Fibroblast of gingiva (primary cell): ENCODE measurements around the gene TMEM129.

ENCODE experiments used
- DNase-seq: peaks from one replicate; pipeline ENCODE4 v3.0.0-alpha.2; 2011; ENCODE audit warnings: low read depth

TMEM129 gene

DNA sequence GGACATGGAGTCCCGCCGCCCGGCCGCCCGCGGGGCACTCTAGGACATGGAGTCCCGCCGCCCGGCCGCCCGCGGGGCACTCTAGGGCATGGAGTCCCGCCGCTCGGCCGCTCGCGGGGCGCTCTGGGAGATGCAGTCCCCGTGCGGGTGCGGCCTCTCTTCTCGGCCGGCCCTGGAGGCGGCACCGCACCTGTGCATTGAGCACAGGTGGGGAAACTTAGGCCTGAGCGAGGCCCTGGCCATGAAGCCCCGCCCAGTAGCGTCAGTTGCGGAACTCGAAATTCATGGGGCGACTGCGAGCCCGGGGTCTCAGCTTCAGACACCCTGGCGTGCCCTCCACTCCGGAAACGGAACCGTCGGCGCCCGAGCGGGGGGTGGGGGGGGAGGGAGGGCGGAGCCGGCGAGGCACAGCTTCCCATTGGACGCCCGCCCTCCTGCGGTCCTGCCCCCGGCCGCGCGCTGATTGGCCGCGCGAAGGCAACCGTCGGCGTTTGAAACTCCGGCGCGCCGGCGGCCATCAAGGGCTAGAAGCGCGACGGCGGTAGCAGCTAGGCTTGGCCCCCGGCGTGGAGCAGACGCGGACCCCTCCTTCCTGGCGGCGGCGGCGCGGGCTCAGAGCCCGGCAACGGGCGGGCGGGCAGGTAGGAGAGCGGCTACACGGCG is at the start of gene TMEM129, which contains the start of gene TACC3:
TSS of gene TMEM129 (minus strand) at position 321 of the 663 bp plus-strand sequence. CDS start 486 bp downstream, outside the sequence.
TSS of gene TACC3 (plus strand) at position 519 of the 663 bp plus-strand sequence. CDS start 1,901 bp downstream, outside the sequence.
- peak; percentile 93 for DNase-seq

- no peak for DNase-seq
These were observed 49.7 kb upstream of the TMEM129 start for GRCh38 chr4:1770791-1771231.

GRCh38 chr4:1770245-1770644 is 49.1 kb upstream of the TMEM129 start:
- DNase-seq = no peak

DNA sequence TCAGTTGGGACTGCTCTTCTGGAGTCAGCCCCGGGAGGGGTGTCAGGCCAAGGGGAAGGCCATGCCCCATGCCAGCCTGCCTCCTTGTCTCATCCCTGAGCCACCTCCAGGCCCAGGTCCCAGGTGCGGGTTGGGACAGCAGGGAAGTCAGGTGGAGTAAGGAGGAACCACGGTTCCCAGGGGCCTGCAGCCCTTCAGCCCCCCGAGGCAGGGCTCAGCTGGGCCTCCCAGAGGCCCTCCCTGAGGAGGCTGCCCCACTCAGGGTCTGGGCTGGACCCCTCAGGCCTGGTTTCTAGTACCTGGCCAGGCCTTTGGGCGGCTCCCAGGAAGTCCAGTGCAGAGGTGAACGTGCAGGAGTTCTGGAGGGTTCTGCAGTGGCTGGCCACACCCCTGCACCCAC is 48.6 kb upstream of the TMEM129 start:
- no peak for DNase-seq

DNA sequence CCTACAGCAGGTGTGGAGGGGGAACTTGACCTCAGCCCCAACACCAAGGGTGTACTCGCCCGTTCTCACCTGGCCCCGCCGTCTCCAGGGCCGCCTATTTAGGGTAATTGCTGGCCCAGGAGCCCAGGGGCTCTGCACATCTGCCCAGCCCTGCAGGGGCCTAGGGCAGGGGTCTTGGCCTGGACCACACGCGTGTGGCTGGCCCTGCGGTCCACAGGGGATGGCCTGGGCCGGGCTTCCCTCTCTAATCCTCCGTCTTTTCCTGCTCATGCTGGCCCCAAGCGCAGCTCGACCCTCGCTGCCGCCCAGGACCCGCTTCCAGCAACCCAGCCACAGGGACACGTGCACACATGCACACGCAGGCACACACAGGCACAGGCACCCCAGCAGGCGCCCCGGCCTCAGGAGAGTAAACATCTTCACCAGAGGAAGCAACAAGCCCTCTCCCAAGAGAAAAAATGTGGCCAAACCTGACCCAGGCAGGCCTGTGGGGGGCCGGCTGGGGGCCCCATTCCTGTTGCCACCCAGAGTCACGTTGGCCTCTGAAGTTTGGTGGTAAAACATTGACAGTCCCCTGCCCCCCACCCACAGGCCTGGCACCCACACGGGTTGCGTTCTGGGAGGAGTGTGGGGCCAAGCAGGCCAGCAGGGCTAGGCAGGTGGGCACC is 47.4 kb upstream of the TMEM129 start:
- no peak for DNase-seq

- DNase-seq = peak; percentile 15
These were observed 46.7 kb upstream of the TMEM129 start for GRCh38 chr4:1767770-1768366.

DNA sequence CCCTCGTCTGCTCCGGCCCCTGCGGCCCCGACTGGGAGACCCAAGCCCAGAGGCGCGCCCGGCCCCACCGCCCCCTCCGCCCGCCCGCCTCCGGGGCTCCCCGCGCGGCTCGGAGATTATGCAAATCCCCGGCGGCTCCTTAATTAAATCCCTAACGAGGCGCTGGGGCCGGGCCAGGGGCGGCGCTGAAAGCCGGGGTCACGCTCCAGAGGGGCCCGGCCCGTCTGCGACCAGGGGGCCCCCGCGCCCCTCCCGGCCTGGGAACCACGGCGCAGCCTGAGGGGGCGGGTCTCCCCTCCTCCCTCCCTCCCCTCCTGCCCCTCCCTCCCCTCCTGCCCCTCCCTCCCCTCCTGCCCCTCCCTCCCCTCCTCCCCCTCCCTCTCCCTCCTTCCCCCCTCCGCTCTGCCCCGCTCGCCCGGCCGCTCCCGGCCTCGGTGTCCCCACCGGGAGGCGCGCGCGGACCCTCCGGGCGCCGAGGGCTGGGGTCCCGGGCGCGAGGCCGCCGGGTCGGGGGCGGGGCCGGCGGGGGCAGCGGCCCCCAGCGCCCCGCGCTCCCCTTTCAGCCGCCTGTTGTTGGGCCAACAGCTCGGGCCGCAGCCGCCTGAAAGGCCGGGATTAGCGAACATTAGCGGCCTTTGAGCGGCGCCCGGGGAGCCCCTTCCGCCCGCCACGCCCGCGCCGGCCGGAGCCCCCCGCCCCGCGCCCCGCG is 46.1 kb upstream of the TMEM129 start:
- peak; percentile 22 for DNase-seq

DNA sequence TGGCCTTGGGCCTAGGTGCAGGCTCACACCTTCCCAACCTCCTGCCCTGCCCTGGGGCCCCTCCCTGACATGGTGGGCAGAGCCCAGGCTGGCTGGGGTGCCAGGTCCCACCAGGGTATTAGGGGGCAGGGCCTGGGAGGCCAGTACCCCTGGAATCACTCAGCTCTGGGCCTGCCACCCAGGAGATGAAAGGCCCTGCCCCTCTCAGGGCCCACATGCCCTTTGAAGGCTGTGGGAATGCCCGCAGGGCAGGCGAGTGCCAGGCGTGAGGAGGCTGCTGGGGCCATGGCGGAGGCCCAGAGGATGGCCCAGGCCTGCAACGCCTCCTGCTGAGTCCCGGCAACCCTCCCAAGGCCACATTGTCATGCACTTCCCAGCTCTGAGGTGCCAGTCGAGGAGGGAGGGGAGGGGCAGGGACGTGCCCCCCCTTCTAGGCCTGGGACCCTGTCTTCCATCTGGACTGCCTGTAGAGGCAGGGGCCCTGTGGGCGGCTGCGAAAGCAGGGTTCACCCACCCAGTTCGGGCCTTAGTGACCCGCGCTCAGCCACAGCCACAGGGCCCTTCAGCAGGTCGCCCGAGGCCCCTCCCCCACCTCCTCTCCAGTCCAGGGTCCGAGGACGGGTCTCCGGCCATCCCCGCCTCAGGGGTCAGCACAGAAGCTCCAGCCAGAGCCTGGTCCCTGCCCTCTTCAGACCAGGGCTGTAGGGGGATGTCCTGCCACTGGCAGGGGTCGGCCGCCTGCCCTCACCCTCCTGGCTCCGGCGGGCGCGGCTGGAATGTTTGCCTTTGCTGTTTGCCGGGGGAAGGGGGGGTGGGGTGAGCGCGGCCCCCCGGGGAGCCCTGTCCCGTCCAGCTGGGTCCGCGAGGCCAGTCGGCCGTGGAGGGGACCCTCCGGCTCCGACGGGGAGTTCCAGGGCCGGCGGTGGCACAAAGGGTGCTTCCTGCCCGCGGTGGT is 45.3 kb upstream of the TMEM129 start:
- no peak for DNase-seq

DNA sequence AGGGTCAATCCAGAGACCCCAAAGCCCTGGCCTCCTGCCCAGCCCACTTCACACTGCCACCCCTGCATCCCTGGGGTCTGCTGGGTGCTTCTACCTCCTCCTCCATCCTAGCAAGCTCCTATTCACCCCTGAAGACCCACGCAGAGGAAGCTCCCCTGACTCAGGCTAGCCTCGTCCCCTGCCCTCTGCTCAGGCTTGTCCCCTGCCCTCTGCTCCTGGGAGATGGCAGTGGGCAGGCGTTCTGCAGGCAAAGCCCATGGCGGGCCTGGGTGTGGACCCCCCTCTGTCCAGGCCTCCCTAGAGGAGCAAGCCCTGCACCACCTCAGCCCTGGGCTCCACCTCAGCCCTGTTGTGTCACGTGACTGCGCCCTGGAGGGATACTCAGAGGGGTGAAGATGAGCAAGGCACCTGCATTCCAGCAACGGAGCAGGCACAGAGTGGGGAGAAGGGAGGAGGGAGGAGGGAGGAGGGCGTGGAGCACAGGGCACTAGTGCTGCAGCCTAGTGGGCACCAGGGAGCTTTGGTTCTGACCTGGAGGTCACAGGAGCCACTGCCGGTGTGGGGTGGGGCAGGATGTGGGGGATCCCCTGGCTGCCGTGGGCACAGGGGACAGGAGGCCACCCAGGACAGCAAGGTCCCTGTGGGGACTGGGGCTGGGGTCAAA is 44.4 kb upstream of the TMEM129 start:
- DNase-seq = no peak

GRCh38 chr4:1764670-1765069 is 43.5 kb upstream of the TMEM129 start:
- no peak for DNase-seq

DNA sequence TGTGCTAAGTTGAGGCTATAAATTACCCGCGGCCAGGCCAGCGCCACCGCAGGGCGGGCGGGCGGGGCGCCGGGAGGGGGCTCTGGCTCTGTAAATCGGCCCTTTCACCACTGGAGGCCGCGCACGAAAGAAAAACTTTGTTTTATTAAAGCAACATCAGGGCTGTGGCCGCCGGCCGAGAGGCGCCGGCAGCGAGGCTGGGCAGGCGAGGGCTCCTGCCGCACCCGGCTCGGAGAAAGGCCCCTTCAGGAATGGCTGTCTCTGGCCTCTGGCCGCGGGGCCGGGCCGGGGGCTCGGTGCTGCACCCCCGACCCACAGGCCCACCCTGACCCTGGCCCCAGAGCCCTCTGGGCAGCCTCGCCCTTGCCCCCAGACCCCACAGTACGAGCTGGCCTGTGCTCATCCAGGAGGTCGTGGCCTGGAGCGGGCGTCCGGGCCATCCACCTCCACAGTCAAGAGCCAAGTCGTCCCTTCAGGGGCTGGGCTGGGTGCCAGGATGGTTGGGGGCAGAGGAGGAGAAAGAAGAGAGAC is 42.5 kb upstream of the TMEM129 start:
- peak; percentile 23 for DNase-seq

DNA sequence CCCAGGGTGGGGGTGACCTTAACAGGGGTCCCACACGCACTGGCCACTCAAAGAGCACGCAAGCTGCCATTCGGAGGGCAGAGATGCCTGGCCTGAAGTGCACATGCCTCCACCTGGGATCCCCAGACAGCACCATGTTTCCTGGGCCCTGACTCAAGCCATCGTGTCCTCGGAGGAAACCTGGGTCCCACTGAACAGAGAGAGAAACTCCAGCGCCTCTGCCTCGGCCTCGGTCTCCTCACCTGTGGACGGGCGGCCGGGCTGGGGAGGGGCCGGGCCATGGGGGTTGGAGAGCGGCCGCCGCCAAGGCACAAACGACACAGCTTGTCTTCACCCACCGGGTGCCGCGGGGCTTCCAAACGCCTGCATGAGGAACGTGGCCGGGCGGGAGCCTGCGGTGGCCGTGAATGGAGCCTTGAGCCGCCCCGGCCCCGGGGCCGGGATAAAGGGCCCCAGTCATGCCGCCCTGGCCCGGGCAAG is 42.0 kb upstream of the TMEM129 start:
- DNase-seq = no peak

GRCh38 chr4:1762264-1763010 is 41.3 kb upstream of the TMEM129 start:
- DNase-seq = no peak

GRCh38 chr4:1761130-1761689 is 40.1 kb upstream of the TMEM129 start:
- no peak for DNase-seq

GRCh38 chr4:1760521-1761071 is 39.5 kb upstream of the TMEM129 start:
- no peak for DNase-seq

- DNase-seq = no peak
These were observed 38.7 kb upstream of the TMEM129 start for GRCh38 chr4:1759818-1760223.

GRCh38 chr4:1759170-1759817 is 38.2 kb upstream of the TMEM129 start:
- no peak for DNase-seq
